ENCODE results near the gene APELA.

APELA gene

DNA sequence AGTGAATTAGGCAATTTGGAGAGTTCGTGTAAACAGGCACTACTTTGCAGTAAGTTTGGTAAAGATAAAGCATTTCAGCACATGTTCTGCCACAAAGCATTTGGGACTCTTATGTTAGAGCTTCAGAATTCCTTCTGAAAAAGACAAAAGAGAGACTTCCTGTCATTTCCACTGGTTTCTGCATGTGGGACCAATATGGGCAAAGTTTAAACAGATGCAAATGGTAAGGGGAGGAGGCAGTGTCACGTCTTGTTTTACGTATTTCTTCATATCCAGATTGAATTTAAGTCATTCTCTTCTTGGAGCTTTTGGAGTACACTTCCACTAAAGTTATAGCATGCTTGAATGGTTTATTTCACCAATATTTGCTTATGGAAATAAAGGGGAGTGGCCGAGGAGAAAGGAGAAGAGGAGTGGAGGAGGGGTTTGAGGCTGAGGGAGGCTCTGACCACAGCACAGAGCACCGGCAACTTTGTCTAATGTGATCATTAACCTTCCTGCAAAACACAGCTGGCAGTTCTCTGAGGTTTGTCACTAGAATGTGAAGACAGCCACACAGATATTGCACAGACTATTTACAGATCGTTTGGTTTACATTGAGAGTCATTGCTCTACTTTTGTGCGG is at the start of gene APELA:
Gene APELA (plus strand): TSS at position 479 of the 625 bp plus-strand sequence. CDS start 154 bp downstream, outside the sequence.
- in situ Hi-C loops (cut with MboI; ENCODE audit: low sequenced_read_pairs) = no loop called here
- H3K27me3 ChIP-seq (ENCODE audit: low read depth) = no peaks in the 10 kb centered on the region
- peaks cover 63% of the 10 kb centered on the region for H3K4me1 ChIP-seq
- DNase-seq (ENCODE audit: low spot score in 2 of 2) = peak; percentile 79 to 90
- H3K4me3 ChIP-seq = peak within 1 kb of the TSS; percentile 35
- H3K36me3 ChIP-seq (replicated peaks) = no peaks in the 10 kb centered on the region
- no peaks in the 10 kb centered on the region for H3K9me3 ChIP-seq

- Histone ChIP-seq H3K4me1 (peaks cover 14% of the 10 kb centered on the region), H3K27me3 (ENCODE audit: low read depth) (no peaks in the 10 kb centered on the region), H3K9me3 (no peaks in the 10 kb centered on the region), H3K36me3 (replicated peaks) (no peaks in the 10 kb centered on the region), H3K4me3 (no peak overlapping the region)
- DNase-seq (ENCODE audit: low spot score in 2 of 2) = no peak
- in situ Hi-C loops (cut with MboI; ENCODE audit: low sequenced_read_pairs) = no loop called here
Observed at GRCh38 chr4:164828955-164829354, 48.0 kb upstream of the APELA start.

DNA sequence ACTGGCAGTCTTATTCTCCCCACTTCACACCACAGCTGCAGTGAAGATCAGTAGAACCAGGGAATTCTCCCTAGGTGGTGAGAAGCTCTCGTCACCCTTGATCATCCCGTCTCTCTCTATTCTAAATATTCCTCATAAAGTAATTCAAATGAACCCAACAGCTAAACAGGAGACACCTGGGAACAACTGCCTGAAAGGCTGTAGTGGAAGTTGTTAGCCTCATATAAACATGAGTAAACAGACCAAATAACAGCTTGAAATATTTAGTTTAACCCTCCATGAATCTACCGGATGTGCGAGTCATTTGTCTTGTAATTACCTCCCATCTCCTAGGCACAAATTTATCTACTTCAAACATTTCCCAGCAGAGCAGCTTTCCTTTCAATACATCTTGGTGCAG is 30.4 kb upstream of the APELA start:
- DNase-seq (ENCODE audit: low spot score in 2 of 2) = no peak
- Histone ChIP-seq H3K4me3 (no peak overlapping the region), H3K9me3 (no peaks in the 10 kb centered on the region), H3K4me1 (no peaks in the 10 kb centered on the region), H3K36me3 (replicated peaks) (no peaks in the 10 kb centered on the region), H3K27me3 (ENCODE audit: low read depth) (no peaks in the 10 kb centered on the region)
- in situ Hi-C loops (cut with MboI; ENCODE audit: low sequenced_read_pairs) = no loop called here

DNA sequence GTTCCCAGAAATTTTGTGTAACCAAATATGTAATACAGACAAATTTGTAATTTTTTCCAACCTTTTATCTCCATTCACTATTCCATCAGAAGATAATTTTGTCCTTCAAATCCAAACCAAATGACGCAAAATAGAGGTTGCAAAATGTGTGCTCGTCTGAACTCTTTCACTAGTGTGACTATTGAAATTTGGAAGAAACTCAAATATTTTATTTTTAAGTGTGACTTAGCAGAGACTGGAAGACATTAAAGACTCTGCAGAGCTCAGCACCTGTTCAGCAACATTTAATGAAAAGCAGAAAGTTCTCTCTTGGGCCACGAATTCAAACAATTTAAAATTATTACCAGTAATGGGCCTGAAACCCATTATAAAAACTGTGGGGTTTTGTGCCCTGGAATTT is 30.0 kb upstream of the APELA start:
- Histone ChIP-seq H3K4me3 (no peak overlapping the region), H3K4me1 (no peaks in the 10 kb centered on the region), H3K9me3 (no peaks in the 10 kb centered on the region), H3K36me3 (replicated peaks) (no peaks in the 10 kb centered on the region), H3K27me3 (ENCODE audit: low read depth) (no peaks in the 10 kb centered on the region)
- no peak for DNase-seq (ENCODE audit: low spot score in 2 of 2)
- in situ Hi-C loops (cut with MboI; ENCODE audit: low sequenced_read_pairs) = no loop called here

- DNase-seq (ENCODE audit: low spot score in 2 of 2) = no peak
- Histone ChIP-seq H3K4me1 (no peaks in the 10 kb centered on the region), H3K36me3 (replicated peaks) (no peaks in the 10 kb centered on the region), H3K27me3 (ENCODE audit: low read depth) (no peaks in the 10 kb centered on the region), H3K4me3 (no peak overlapping the region), H3K9me3 (no peaks in the 10 kb centered on the region)
- in situ Hi-C loops (cut with MboI; ENCODE audit: low sequenced_read_pairs) = no loop called here
Observed at GRCh38 chr4:164847967-164848649, 28.9 kb upstream of the APELA start.

- Histone ChIP-seq H3K27me3 (ENCODE audit: low read depth) (no peaks in the 10 kb centered on the region), H3K4me1 (no peaks in the 10 kb centered on the region), H3K4me3 (no peak overlapping the region), H3K36me3 (replicated peaks) (no peaks in the 10 kb centered on the region), H3K9me3 (no peaks in the 10 kb centered on the region)
- in situ Hi-C loops (cut with MboI; ENCODE audit: low sequenced_read_pairs) = no loop called here
- DNase-seq (ENCODE audit: low spot score in 2 of 2) = no peak
Observed at GRCh38 chr4:164856396-164856795, 20.6 kb upstream of the APELA start.

DNA sequence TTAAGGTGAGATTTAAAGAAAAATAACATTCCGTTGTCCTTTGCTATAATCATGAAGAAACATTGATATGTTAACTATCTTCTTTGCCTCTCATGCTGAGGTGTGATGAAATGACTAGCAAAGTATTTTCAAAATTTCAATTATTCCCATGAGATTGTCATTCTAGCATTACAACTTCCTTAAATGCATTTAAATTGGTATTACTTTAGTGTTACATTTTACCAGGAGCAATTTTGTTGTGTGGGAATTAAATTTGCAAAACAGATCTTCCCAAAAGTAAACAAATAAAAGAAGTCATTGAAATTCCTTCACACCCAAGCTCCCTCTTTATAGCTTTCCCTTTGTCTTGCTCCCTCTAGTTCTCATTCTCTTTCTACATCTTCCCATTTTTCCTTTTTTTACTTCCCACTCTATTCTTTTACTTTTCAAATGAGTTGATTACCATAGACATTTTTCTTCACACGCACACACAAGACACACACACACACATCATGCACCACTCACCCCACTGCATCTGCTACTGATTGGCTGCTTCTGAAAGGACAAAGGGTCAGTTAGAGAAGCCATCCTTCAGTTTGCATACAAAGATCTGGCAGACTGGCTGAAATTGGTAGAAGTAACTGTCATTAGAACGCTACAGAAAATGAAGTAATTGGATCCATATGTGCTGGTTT is 10.0 kb upstream of the APELA start:
- no peaks in the 10 kb centered on the region for H3K27me3 ChIP-seq (ENCODE audit: low read depth)
- DNase-seq (ENCODE audit: low spot score in 2 of 2) = peak; percentile 83 to 99
- peaks cover 20% of the 10 kb centered on the region for H3K4me1 ChIP-seq
- H3K4me3 ChIP-seq = no peak overlapping the region
- no peaks in the 10 kb centered on the region for H3K9me3 ChIP-seq
- in situ Hi-C loops (cut with MboI; ENCODE audit: low sequenced_read_pairs) = no loop called here
- no peaks in the 10 kb centered on the region for H3K36me3 ChIP-seq (replicated peaks)

- in situ Hi-C loops (cut with MboI; ENCODE audit: low sequenced_read_pairs) = no loop called here
- H3K27me3 ChIP-seq (ENCODE audit: low read depth) = no peaks in the 10 kb centered on the region
- no peak for DNase-seq (ENCODE audit: low spot score in 2 of 2)
- no peaks in the 10 kb centered on the region for H3K36me3 ChIP-seq (replicated peaks)
- H3K9me3 ChIP-seq = no peaks in the 10 kb centered on the region
- peaks cover 34% of the 10 kb centered on the region for H3K4me1 ChIP-seq
- H3K4me3 ChIP-seq = no peak overlapping the region
Observed at GRCh38 chr4:164871673-164872072, 5.3 kb upstream of the APELA start.

GRCh38 chr4:164872481-164872880 is 4.5 kb upstream of the APELA start:
- Histone ChIP-seq H3K4me1 (peaks cover 35% of the 10 kb centered on the region), H3K36me3 (replicated peaks) (no peaks in the 10 kb centered on the region), H3K4me3 (no peak overlapping the region), H3K27me3 (ENCODE audit: low read depth) (no peaks in the 10 kb centered on the region), H3K9me3 (no peaks in the 10 kb centered on the region)
- in situ Hi-C loops (cut with MboI; ENCODE audit: low sequenced_read_pairs) = no loop called here
- DNase-seq (ENCODE audit: low spot score in 2 of 2) = no peak

DNA sequence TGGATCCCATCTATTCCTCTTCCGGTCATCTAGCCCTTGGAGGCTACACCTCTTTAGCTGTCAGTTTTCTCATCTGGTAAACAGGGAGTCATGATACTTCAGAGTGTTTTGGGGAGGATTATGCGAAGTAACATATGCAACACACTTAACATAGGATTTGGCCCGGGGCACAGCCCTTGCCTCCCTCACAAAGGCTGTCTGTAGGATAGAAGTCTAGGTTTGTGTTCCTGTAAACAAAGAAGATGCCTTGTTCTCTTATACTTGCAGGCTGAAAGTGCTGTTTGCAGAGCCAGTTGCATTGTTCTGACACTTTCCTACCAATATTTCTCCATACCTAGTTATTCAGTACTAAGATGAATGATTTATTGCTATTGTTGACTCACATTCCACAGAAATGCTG is 2.2 kb upstream of the APELA start:
- Histone ChIP-seq H3K4me1 (peaks cover 46% of the 10 kb centered on the region), H3K4me3 (no peak overlapping the region), H3K27me3 (ENCODE audit: low read depth) (no peaks in the 10 kb centered on the region), H3K9me3 (no peaks in the 10 kb centered on the region), H3K36me3 (replicated peaks) (no peaks in the 10 kb centered on the region)
- DNase-seq (ENCODE audit: low spot score in 2 of 2) = peak; percentile 80 to 82
- in situ Hi-C loops (cut with MboI; ENCODE audit: low sequenced_read_pairs) = no loop called here

DNA sequence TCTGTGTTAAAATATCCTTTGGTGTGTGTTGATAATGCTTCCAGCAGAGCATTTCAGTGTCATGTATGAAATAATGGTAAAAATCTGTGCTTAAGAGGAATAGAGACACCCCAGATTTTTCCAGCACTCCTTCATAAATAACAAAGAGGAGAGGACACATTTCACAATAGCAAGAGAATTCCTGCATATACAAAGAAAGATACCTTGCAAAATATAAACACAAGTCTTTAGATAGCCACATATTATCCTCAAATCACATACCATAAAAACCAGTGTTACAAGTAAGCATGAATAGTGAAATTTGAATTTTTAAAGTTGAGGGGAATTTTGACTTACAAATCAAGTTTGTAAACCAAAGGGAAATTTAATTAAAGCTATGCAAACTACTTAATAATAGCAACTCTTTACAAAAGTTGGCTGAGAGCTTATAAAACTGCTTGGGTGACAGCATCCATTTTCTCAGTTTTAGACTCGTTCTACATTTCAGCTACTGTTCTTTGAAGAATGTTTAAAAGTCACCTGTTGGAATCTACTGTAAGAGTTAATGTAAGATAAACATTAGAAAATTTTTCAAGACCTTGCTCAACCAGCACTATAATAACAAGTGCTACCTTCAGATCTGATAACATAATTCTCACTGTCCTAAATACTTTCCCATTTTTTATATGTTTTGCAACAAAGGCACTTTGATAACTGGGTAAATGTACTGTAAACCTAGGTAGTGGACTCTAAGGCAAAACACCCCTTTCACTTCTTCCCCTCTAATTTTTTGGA is 3.7 kb downstream of the APELA start:
- no peaks in the 10 kb centered on the region for H3K9me3 ChIP-seq
- H3K4me1 ChIP-seq = peaks cover 48% of the 10 kb centered on the region
- peak in 1 of 2 experiments; percentile 93 for DNase-seq (ENCODE audit: low spot score in 2 of 2)
- H3K36me3 ChIP-seq (replicated peaks) = no peaks in the 10 kb centered on the region
- H3K4me3 ChIP-seq = no peak overlapping the region; the same call in 1 of the 2 replicates
- H3K27me3 ChIP-seq (ENCODE audit: low read depth) = no peaks in the 10 kb centered on the region
- in situ Hi-C loops (cut with MboI; ENCODE audit: low sequenced_read_pairs) = no loop called here

GRCh38 chr4:164888096-164888715 is 11.2 kb downstream of the APELA start:
- no peaks in the 10 kb centered on the region for H3K27me3 ChIP-seq (ENCODE audit: low read depth)
- peak in 1 of 2 experiments; percentile 3 for DNase-seq (ENCODE audit: low spot score in 2 of 2)
- no peak overlapping the region for H3K4me3 ChIP-seq
- H3K36me3 ChIP-seq (replicated peaks) = no peaks in the 10 kb centered on the region
- peaks cover 25% of the 10 kb centered on the region for H3K4me1 ChIP-seq
- in situ Hi-C loops (cut with MboI; ENCODE audit: low sequenced_read_pairs) = loop anchor here (5.0 kb wide), 1 partner anchor 111 kb away; no protein-coding TSS in a partner anchor
- no peaks in the 10 kb centered on the region for H3K9me3 ChIP-seq

- in situ Hi-C loops (cut with MboI; ENCODE audit: low sequenced_read_pairs) = no loop called here
- H3K9me3 ChIP-seq = no peaks in the 10 kb centered on the region
- H3K27me3 ChIP-seq (ENCODE audit: low read depth) = no peaks in the 10 kb centered on the region
- peak in 1 of 2 experiments; percentile 42 for DNase-seq (ENCODE audit: low spot score in 2 of 2)
- H3K4me3 ChIP-seq = no peak overlapping the region
- H3K4me1 ChIP-seq = peaks cover 25% of the 10 kb centered on the region
- H3K36me3 ChIP-seq (replicated peaks) = no peaks in the 10 kb centered on the region; the same call in 1 of the 2 replicates
Observed at GRCh38 chr4:164890691-164891090, 13.7 kb downstream of the APELA start.
